ENCODE measurements around the gene BEND7. TPM values are rescaled to one million over a fixed set of nuclear protein-coding genes. Genes with fewer than 3 reads are reported as not detected.
"Not testable (repeated sequence)": the region's sequence is repeated elsewhere in the genome, so short reads cannot be mapped to it uniquely, and the experiment has no call there.

The BEND7 gene
- total RNA-seq, 1 experiment from 2014 or later, result 14.8 TPM

GRCh38 chr10:13550802-13551201 is 22.0 kb upstream of the BEND7 start:
- no peaks in the 10 kb centered on the region for H3K4me1 ChIP-seq (ENCODE audit: insufficient read depth, low read length, poor library complexity, severe bottlenecking)
- intact Hi-C loops (cut with micrococcal nuclease; ENCODE audit: unreplicated experiment), result no loop called here
- CTCF ChIA-PET, result no interaction called here
- no peaks in the 10 kb centered on the region for H3K27me3 ChIP-seq (replicated peaks; ENCODE audit: insufficient read depth, low read depth, low read length, poor library complexity)
- H3K9me3 ChIP-seq (ENCODE audit: low read depth, low read length, poor library complexity, severe bottlenecking), result peaks cover 15% of the 10 kb centered on the region
- POLR2A ChIA-PET (ENCODE audit: low non-redundant PET), result no interaction called here
- TF ChIP-seq CTCF (conservative IDR thresholded peaks at IDR 0.05; ENCODE audit: low read depth, low read length) (no peak), EZH2 (IDR thresholded peaks at IDR 0.05; ENCODE audit: borderline replicate concordance, low read depth, low read length, poor library complexity, severe bottlenecking) (no peak)
- BruUV-seq (replicated peaks), result no TSS peak
- no peak for DNase-seq (ENCODE audit: low spot score)
- H3K27ac ChIP-seq (ENCODE audit: low read depth, low read length, poor library complexity, severe bottlenecking), result no peak overlapping the region
- no peaks in the 10 kb centered on the region for H3K36me3 ChIP-seq (ENCODE audit: insufficient read depth, low read length, poor library complexity, severe bottlenecking)
- no peak overlapping the region for H3K4me3 ChIP-seq (ENCODE audit: low read depth, low read length, poor library complexity, severe bottlenecking)

GRCh38 chr10:13542533-13542932 is 13.7 kb upstream of the BEND7 start:
- intact Hi-C loops (cut with micrococcal nuclease; ENCODE audit: unreplicated experiment), result no loop called here
- H3K27me3 ChIP-seq (replicated peaks; ENCODE audit: insufficient read depth, low read depth, low read length, poor library complexity), result peaks cover 38% of the 10 kb centered on the region
- H3K4me1 ChIP-seq (ENCODE audit: insufficient read depth, low read length, poor library complexity, severe bottlenecking), result no peaks in the 10 kb centered on the region
- POLR2A ChIA-PET (ENCODE audit: low non-redundant PET), result no interaction called here
- TF ChIP-seq EZH2 (IDR thresholded peaks at IDR 0.05; ENCODE audit: borderline replicate concordance, low read depth, low read length, poor library complexity, severe bottlenecking) (no peak), CTCF (conservative IDR thresholded peaks at IDR 0.05; ENCODE audit: low read depth, low read length) (no peak)
- no peak overlapping the region for H3K27ac ChIP-seq (ENCODE audit: low read depth, low read length, poor library complexity, severe bottlenecking)
- H3K36me3 ChIP-seq (ENCODE audit: insufficient read depth, low read length, poor library complexity, severe bottlenecking), result no peaks in the 10 kb centered on the region
- CTCF ChIA-PET, result interaction anchor here (0.7 kb wide), 1 partner anchor 16 kb away, joined by 3 read pairs; no protein-coding TSS in a partner anchor
- no peaks in the 10 kb centered on the region for H3K9me3 ChIP-seq (ENCODE audit: low read depth, low read length, poor library complexity, severe bottlenecking)
- DNase-seq (ENCODE audit: low spot score), result no peak
- H3K4me3 ChIP-seq (ENCODE audit: low read depth, low read length, poor library complexity, severe bottlenecking), result no peak overlapping the region
- BruUV-seq (replicated peaks), result no TSS peak

GRCh38 chr10:13537985-13538384 is 9.2 kb upstream of the BEND7 start:
- intact Hi-C loops (cut with micrococcal nuclease; ENCODE audit: unreplicated experiment), result loop anchor here (10.0 kb wide), 1 partner anchor 123 kb away; no protein-coding TSS in a partner anchor
- POLR2A ChIA-PET (ENCODE audit: low non-redundant PET); H3K36me3 ChIP-seq (ENCODE audit: insufficient read depth, low read length, poor library complexity, severe bottlenecking); H3K4me3 ChIP-seq (ENCODE audit: low read depth, low read length, poor library complexity, severe bottlenecking); H3K27ac ChIP-seq (ENCODE audit: low read depth, low read length, poor library complexity, severe bottlenecking); H3K4me1 ChIP-seq (ENCODE audit: insufficient read depth, low read length, poor library complexity, severe bottlenecking); H3K9me3 ChIP-seq (ENCODE audit: low read depth, low read length, poor library complexity, severe bottlenecking); DNase-seq (ENCODE audit: low spot score); BruUV-seq (replicated peaks): not testable (repeated sequence)
- H3K27me3 ChIP-seq (replicated peaks; ENCODE audit: insufficient read depth, low read depth, low read length, poor library complexity), result peaks cover 29% of the 10 kb centered on the region
- CTCF ChIA-PET, result interaction anchor here (0.7 kb wide), 1 partner anchor 84 kb away, joined by 5 read pairs; no protein-coding TSS in a partner anchor
